Neural progenitor cell (in vitro differentiated cells): ENCODE results near the gene PAK6. TPM values are rescaled to one million over a fixed set of nuclear protein-coding genes. Genes with fewer than 3 reads are reported as not detected.
A peak's percentile ranks its signal among the peaks of the same experiment; 100 is the strongest.

Experiments
- DNase-seq: peaks from one replicate; pipeline ENCODE4 v3.0.0-alpha.2; 2016; ENCODE audit warnings: low spot score
- H2AFZ ChIP-seq: fragments of 200-600 bp; sonication (generic); replicated peaks from 2 replicates; pipeline ENCODE4 v1.6.1; 2016; ENCODE audit warnings: antibody characterized with exemption
- H3F3A ChIP-seq: fragments of 200-600 bp; sonication (generic); 2 replicates; pipeline ENCODE4 v1.6.1; 2016; ENCODE audit warnings: antibody characterized with exemption, low read depth
- H3K27ac ChIP-seq: fragments of 200-600 bp; sonication (generic); 2 replicates; pipeline ENCODE4 v1.5.1; 2016; ENCODE audit warnings: mild to moderate bottlenecking
- H3K27me3 ChIP-seq: fragments of 200-600 bp; sonication (generic); 2 replicates; pipeline ENCODE4 v1.6.1; 2016; ENCODE audit warnings: mild to moderate bottlenecking, moderate library complexity
- H3K36me3 ChIP-seq: fragments of 200-600 bp; sonication (generic); 2 replicates; pipeline ENCODE4 v1.5.1; 2016
- H3K4me1 ChIP-seq: fragments of 200-600 bp; sonication (generic); 2 replicates; pipeline ENCODE4 v1.6.1; 2016; ENCODE audit warnings: mixed run types
- H3K4me2 ChIP-seq: fragments of 200-600 bp; sonication (generic); 2 replicates; pipeline ENCODE4 v1.6.1; 2016
- H3K4me3 ChIP-seq: fragments of 200-600 bp; sonication (generic); 2 replicates; pipeline ENCODE4 v1.5.1; 2016
- H3K79me2 ChIP-seq: fragments of 200-600 bp; sonication (generic); 2 replicates; pipeline ENCODE4 v1.6.1; 2016; ENCODE audit warnings: low read depth
- H3K9ac ChIP-seq: fragments of 200-600 bp; sonication (generic); 2 replicates; pipeline ENCODE4 v1.6.1; 2016
- H3K9me3 ChIP-seq: fragments of 200-600 bp; sonication (generic); 2 replicates; pipeline ENCODE4 v1.5.1; 2016; ENCODE audit warnings: low read depth
- H4K20me1 ChIP-seq: fragments of 200-600 bp; sonication (generic); 2 replicates; pipeline ENCODE4 v1.6.1; 2016; ENCODE audit warnings: low read depth
- H3K27ac Mint-ChIP-seq: 3 replicates; pipeline ENCODE4 v1.8.0; 2021; ENCODE audit warnings: mixed read lengths
- H3K27me3 Mint-ChIP-seq: 2 replicates; pipeline ENCODE4 v1.8.0; 2022; ENCODE audit warnings: low read depth, mild to moderate bottlenecking, inconsistent platforms, moderate library complexity, mixed read lengths; ENCODE audit not compliant: insufficient read depth
- H3K36me3 Mint-ChIP-seq: 3 replicates; pipeline ENCODE4 v1.8.0; 2021; ENCODE audit warnings: mixed read lengths
- H3K4me1 Mint-ChIP-seq: 3 replicates; pipeline ENCODE4 v1.8.0; 2021; ENCODE audit warnings: mixed read lengths
- H3K4me3 Mint-ChIP-seq: 3 replicates; pipeline ENCODE4 v1.8.0; 2021; ENCODE audit warnings: mild to moderate bottlenecking, moderate library complexity, mixed read lengths
- H3K9me3 Mint-ChIP-seq: 3 replicates; pipeline ENCODE4 v1.8.0; 2020; ENCODE audit warnings: mixed read lengths
- CTCF ChIP-seq: fragments of 200-600 bp; sonication (generic); IDR thresholded peaks from 2 replicates; pipeline ENCODE4 v1.5.1; 2017; ENCODE audit warnings: antibody characterized with exemption, mild to moderate bottlenecking
- EZH2 ChIP-seq: fragments of 200-600 bp; sonication (generic); IDR thresholded peaks from 2 replicates; pipeline ENCODE4 v1.6.1; 2017; ENCODE audit warnings: antibody characterized with exemption, mild to moderate bottlenecking, moderate library complexity
- EZH2phosphoT487 ChIP-seq: fragments of 200-600 bp; sonication (generic); IDR thresholded peaks from 2 replicates; pipeline ENCODE4 v1.6.1; 2017; ENCODE audit warnings: antibody characterized with exemption
- total RNA-seq: library from RNA; depleted of rRNA; stranded (reverse); fragments of >200 nt; gene quantifications from 2 replicates; pipeline ENCODE4 v1.2.3, GENCODE V29; 2015; ENCODE audit warnings: low replicate concordance

Gene PAK6
- total RNA-seq, 1 donor from 2014 or later = not detected

GRCh38 chr15:40265355-40265754, 26.5 kb downstream of the PAK6 start:
- Mint-ChIP-seq H3K27ac (no peak overlapping the region), H3K4me1 (peaks cover 15% of the 10 kb centered on the region), H3K4me3 (no peak overlapping the region), H3K9me3 (peaks cover 4% of the 10 kb centered on the region), H3K36me3 (no peaks in the 10 kb centered on the region), H3K27me3 (peaks cover 8% of the 10 kb centered on the region)
- H3K9me3 ChIP-seq = no peaks in the 10 kb centered on the region
- H3K36me3 ChIP-seq = no peaks in the 10 kb centered on the region
- H3K79me2 ChIP-seq = no peaks in the 10 kb centered on the region
- H3K4me3 ChIP-seq = no peak overlapping the region
- H4K20me1 ChIP-seq = no peaks in the 10 kb centered on the region
- H2AFZ ChIP-seq = no peak overlapping the region
- H3K4me2 ChIP-seq = no peak overlapping the region
- TF ChIP-seq CTCF (no peak), EZH2phosphoT487 (no peak), EZH2 (no peak)
- H3K27ac ChIP-seq = no peak overlapping the region
- peaks cover 12% of the 10 kb centered on the region for H3K4me1 ChIP-seq
- H3F3A ChIP-seq = no peaks in the 10 kb centered on the region
- H3K9ac ChIP-seq = no peak overlapping the region
- DNase-seq = no peak
- no peaks in the 10 kb centered on the region for H3K27me3 ChIP-seq

- no peak for TF ChIP-seq CTCF
- no peak for TF ChIP-seq EZH2
- TF ChIP-seq EZH2phosphoT487 = no peak
- no peak for DNase-seq
- no peak overlapping the region for H3K27ac Mint-ChIP-seq
- H3K9me3 ChIP-seq = no peaks in the 10 kb centered on the region
- peaks cover 12% of the 10 kb centered on the region for H3K4me1 ChIP-seq
- H3K36me3 Mint-ChIP-seq = no peaks in the 10 kb centered on the region
- H3K4me3 Mint-ChIP-seq = no peak overlapping the region
- H3K4me3 ChIP-seq = no peak overlapping the region
- no peak overlapping the region for H3K4me2 ChIP-seq
- peaks cover 8% of the 10 kb centered on the region for H3K27me3 Mint-ChIP-seq
- no peaks in the 10 kb centered on the region for H3K36me3 ChIP-seq
- peaks cover 15% of the 10 kb centered on the region for H3K4me1 Mint-ChIP-seq
- no peak overlapping the region for H3K27ac ChIP-seq
- H3K79me2 ChIP-seq = no peaks in the 10 kb centered on the region
- peaks cover 4% of the 10 kb centered on the region for H3K9me3 Mint-ChIP-seq
- no peak overlapping the region for H2AFZ ChIP-seq
- no peaks in the 10 kb centered on the region for H4K20me1 ChIP-seq
- H3F3A ChIP-seq = no peaks in the 10 kb centered on the region
- no peaks in the 10 kb centered on the region for H3K27me3 ChIP-seq
- H3K9ac ChIP-seq = no peak overlapping the region
Observed at GRCh38 chr15:40265875-40266274, 27.0 kb downstream of the PAK6 start.

- H2AFZ ChIP-seq = no peak overlapping the region
Observed at GRCh38 chr15:40266828-40267304, 28.0 kb downstream of the PAK6 start.

More at GRCh38 chr15:40266828-40267304, 28.0 kb downstream of the PAK6 start:
- H3K36me3 ChIP-seq = no peaks in the 10 kb centered on the region
- H3K27me3 ChIP-seq = no peaks in the 10 kb centered on the region
- peaks cover 8% of the 10 kb centered on the region for H3K27me3 Mint-ChIP-seq
- no peaks in the 10 kb centered on the region for H3F3A ChIP-seq
- no peak overlapping the region for H3K9ac ChIP-seq
- no peaks in the 10 kb centered on the region for H3K9me3 ChIP-seq
- no peak for TF ChIP-seq EZH2
- no peak for TF ChIP-seq EZH2phosphoT487
- TF ChIP-seq CTCF = no peak
- peaks cover 19% of the 10 kb centered on the region for H3K4me1 Mint-ChIP-seq
- peaks cover 4% of the 10 kb centered on the region for H3K9me3 Mint-ChIP-seq
- no peak overlapping the region for H3K27ac ChIP-seq
- DNase-seq = no peak
- H4K20me1 ChIP-seq = no peaks in the 10 kb centered on the region
- no peaks in the 10 kb centered on the region for H3K36me3 Mint-ChIP-seq
- no peak overlapping the region for H3K4me3 Mint-ChIP-seq
- H3K27ac Mint-ChIP-seq = peak overlapping the region; percentile 40
- no peak overlapping the region for H3K4me2 ChIP-seq
- H3K4me3 ChIP-seq = no peak overlapping the region
- H3K4me1 ChIP-seq = peaks cover 12% of the 10 kb centered on the region
- H3K79me2 ChIP-seq = no peaks in the 10 kb centered on the region
